Omental fat pad (tissue), 4 donors: Measurements from ENCODE around the gene KLHL6. TPM values are rescaled to one million over a fixed set of nuclear protein-coding genes. Genes with fewer than 3 reads are reported as not detected.
"Not testable (repeated sequence)": the region's sequence is repeated elsewhere in the genome, so short reads cannot be mapped to it uniquely, and the experiment has no call there.

Experiments used
- ATAC-seq: fragments of 150-250 bp; one replicate; pipeline ENCODE4 v1.9.1; 2016; ENCODE audit warnings: mild to moderate bottlenecking, moderate library complexity; ENCODE audit not compliant: low FRiP score
- DNase-seq: peaks from one replicate; pipeline ENCODE4 v3.0.0-alpha.2; 2019; ENCODE audit warnings: low spot score
- CTCF ChIP-seq, 3 donors: fragments of 450-650 bp; IDR thresholded peaks; one replicate each; pipeline ENCODE4 v1.5.1; 2016 to 2017; ENCODE audit warnings: antibody characterized with exemption in 3 of 3, mild to moderate bottlenecking in 3 of 3, moderate library complexity in 2 of 3
- total RNA-seq, 4 donors: library from RNA; depleted of rRNA; stranded (reverse); fragments of >200 nt; gene quantifications; one replicate each; pipeline ENCODE4 v1.1.0, GENCODE V29; 2016

KLHL6 gene
- total RNA-seq, 4 donors from 2014 or later, result 3.0 to 21.5 (median 6.5) TPM

- TF ChIP-seq CTCF (IDR thresholded peaks at IDR 0.05), result no peak
- no peak for ATAC-seq
- no peak for DNase-seq
Observed at GRCh38 chr3:183515968-183516851, 39.3 kb downstream of the KLHL6 start.

DNA sequence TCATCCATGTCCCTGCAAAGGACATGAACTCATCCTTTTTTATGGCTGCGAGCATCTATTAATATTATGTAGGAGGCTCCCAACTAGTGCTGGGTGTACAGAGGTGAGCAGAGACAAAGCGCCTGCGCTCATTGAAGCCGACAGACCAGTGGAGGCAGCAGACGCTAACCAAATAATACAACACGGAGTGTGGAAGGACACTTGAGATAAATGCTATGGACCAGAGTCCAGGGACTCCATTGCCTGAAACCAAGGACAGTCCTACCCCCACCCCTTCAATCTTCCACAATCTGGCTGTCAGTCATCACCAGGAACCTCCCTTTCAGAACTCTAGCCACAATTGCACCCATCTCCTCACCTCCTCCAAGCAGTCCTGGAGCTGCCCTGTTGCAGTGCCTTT lies 41.5 kb downstream of the KLHL6 start:
- TF ChIP-seq CTCF (IDR thresholded peaks at IDR 0.05), result no peak
- DNase-seq (no peak), ATAC-seq (no peak)

DNA sequence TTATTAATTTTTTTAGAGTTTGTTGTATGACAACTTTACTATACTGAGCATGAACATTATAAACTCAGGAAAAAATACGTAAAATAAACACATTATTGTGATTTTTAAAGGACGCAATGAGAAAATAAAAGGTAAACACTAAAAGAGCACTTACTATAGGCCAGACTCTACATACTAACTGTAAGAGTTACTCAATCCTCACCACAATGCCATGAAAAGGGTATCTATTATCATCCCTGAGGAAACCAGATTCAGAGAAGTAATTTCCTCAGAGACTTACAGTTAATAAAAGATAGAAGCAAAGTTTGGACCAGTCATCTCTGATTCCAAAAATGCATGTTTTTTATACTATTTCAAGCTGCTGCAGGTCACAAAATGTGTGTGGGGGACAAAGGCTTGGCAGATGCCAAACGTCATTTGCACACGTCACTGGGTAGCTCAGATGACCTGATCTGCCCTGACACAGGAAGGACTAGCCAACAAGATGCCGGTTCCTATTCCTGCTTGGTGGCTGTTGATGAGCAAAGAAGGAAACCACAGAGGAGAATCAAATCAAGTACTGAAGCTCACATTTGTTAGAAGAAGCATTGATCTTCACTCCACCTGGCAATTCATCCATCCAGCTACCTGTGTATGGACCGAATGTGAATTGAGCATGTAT lies 42.3 kb downstream of the KLHL6 start:
- no peak for TF ChIP-seq CTCF (IDR thresholded peaks at IDR 0.05)
- ATAC-seq (no peak), DNase-seq (no peak)

DNA sequence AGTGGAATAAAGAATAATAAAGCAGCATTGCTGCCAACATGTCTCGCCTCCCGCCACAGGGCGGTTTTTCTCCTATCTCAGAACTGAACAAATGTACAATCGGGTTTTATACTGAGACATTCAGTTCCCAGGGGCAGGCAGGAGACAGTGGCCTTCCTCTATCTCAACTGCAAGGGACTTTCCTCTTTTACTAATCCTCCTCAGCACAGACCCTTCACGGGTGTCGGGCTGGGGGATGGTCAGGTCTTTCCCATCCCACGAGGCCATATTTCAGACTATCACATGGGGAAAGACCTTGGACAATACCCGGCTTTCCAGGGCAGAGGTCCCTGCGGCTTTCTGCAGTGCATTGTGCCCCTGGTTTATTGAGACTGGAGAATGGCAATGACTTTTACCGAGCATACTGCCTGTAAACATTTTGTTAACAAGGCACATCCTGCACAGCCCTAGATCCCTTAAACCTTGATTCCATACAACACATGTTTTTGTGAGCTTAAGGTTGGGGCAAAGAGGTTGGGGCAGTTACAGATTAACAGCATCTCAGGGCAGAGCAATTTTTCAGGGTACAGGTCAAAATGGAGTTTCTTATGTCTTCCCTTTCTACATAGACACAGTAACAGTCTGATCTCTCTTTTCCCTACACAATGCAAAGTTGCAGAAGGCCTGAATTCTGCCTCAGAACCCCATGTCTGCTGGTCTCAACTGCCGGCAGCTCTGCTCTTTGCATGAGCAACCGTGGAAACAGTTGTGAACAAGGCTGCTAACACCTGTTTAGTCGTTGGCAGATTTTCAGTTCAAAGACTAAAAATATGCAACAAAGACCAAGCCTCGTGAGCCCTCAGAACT lies 44.0 kb downstream of the KLHL6 start:
- not testable (repeated sequence) for ATAC-seq, DNase-seq

DNA sequence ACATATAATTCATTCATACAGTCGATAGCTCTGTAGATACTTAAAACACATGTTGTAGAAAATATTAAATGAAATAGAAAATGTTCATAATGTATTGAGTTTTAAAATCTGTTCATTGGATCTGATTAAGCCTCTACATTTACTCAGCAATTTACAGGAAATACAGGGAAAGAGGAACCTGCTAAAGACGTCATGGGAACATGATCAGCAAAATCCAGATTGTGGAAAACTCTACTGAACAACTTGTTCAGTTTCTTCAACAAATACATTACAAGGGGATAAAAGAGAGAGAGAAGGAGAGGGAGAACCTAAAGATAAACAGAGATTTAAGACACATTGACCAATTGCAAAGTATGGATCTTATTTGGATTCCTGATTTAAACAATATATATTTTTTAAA lies 46.7 kb downstream of the KLHL6 start:
- no peak for TF ChIP-seq CTCF (IDR thresholded peaks at IDR 0.05)
- ATAC-seq (no peak), DNase-seq (no peak)

- TF ChIP-seq CTCF (IDR thresholded peaks at IDR 0.05), result no peak
- ATAC-seq, result no peak
- no peak for DNase-seq
Observed at GRCh38 chr3:183507551-183507950, 48.0 kb downstream of the KLHL6 start.

- DNase-seq (no peak), ATAC-seq (no peak)
- no peak for TF ChIP-seq CTCF (IDR thresholded peaks at IDR 0.05)
Observed at GRCh38 chr3:183506674-183507320, 48.7 kb downstream of the KLHL6 start.
